Right forelimb (tissue), 1 donor: ENCODE results near the gene MBNL1.

ENCODE experiments used
- DNase-seq: peaks from one replicate; pipeline ENCODE4 v3.0.0-alpha.2; 2018

Gene MBNL1

DNA sequence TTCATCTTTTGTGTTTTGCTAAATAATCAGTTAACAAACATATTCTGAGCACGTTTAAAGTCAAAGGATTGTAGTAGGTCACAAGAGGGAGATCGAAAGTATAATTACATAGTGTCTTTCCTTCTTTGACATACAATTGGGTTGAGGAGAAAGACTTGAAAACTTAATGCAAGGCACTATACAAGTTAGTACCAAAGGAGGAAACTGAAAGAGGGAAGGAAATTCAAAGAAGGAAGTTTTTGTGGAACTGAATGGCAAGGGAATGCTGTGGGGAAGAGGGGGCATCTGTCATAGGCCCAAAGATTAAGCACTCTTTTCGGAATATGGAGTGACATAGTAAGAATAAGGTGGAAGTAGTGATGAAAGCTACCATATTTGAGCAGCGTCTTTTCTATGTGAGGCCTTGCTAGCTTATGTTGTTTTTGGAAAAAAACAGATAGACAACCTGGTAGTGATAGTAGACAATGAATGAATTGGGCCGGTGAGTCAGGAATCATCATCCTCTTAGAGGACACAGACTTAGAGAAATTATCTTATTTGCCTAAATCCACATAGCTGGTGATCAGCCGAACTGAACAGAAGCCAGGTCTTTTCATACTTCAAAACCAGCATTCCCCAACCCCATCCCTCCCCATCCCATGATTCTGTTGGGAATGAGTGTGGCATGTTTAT, 10.2 kb downstream of the MBNL1 start:
- no peak for DNase-seq

DNA sequence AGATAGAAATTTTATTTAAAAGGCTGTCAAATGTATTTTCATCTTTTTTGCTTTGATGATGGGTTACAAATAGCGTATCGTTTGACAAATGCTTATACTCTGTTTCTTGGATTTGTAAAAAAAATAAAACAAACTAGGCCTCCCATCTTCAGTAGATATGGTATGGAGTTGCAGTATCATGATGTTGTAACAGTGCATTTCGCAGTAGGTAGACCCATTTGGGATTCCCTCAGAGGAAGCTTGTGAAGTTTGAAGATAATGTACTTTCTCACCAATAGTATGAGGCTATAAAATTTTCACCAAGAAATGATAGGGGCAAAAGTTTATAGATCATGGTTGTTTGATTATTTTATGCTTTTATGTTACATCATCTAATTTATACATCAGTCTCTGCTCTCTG, 10.8 kb downstream of the MBNL1 start:
- no peak for DNase-seq

DNA sequence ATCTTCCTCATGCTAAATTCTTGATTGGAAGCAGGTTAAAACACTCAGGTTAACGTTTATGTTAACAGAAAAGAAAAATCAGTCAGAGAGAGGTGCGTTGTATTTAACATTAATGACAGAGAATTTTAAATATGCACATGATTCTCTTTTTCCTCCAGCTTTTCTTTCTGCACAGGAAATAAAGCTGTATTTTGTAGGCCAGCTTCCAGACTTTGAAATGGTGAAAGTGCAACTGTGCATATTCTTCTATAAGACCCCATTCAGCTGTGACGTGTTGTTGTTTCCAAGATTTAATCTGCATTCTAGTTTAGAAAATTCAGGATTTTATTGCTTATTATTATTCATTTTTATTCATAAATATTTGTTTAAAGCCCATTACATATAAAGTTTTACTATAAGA, 11.8 kb downstream of the MBNL1 start:
- no peak for DNase-seq

DNA sequence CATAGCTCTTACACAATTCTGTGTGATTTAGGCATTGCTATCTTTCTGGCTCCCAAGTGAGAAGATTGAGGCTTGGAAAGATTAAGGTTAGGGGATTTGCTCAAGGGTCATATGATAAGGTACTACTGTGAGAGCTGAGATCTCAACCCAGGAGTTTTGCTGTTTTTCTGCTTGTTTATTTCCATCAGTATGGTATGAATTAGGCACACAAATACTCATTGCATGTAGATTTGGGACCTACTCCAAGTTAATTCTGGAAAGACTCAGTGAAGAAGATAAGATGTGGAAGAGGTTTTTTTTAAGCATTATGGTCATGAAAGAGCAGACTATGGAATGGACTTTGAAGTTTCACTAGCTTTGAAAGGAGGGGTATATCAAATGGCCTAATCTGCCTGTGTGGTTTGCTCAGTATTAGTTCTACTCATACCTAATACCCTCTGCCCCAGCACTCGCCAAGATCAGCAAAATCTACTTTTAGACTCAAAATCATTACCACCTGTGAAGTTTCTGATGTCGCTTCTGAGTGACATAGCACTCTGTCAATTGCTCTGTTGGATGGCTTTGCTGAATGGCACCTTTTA, 12.5 kb downstream of the MBNL1 start:
- no peak for DNase-seq

DNA sequence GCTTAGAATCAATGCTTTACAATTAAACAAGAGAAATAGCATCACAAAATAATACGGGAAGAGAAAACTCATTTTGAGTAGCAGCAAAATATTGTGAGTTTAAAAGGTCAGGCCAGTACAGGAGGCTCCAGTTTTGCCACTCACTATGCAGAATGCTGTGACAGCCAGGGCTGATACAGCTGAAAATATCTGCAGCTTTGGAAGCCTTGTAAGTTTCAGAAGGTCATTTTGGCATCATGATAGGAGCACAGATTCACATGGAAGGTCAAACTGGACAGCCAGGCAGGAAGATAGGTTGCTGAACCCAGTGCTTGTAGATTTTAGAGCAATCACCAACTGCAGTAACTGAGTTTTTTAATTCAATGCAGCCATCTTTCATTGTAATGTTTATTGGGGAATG, 14.1 kb downstream of the MBNL1 start:
- DNase-seq: no peak

DNA sequence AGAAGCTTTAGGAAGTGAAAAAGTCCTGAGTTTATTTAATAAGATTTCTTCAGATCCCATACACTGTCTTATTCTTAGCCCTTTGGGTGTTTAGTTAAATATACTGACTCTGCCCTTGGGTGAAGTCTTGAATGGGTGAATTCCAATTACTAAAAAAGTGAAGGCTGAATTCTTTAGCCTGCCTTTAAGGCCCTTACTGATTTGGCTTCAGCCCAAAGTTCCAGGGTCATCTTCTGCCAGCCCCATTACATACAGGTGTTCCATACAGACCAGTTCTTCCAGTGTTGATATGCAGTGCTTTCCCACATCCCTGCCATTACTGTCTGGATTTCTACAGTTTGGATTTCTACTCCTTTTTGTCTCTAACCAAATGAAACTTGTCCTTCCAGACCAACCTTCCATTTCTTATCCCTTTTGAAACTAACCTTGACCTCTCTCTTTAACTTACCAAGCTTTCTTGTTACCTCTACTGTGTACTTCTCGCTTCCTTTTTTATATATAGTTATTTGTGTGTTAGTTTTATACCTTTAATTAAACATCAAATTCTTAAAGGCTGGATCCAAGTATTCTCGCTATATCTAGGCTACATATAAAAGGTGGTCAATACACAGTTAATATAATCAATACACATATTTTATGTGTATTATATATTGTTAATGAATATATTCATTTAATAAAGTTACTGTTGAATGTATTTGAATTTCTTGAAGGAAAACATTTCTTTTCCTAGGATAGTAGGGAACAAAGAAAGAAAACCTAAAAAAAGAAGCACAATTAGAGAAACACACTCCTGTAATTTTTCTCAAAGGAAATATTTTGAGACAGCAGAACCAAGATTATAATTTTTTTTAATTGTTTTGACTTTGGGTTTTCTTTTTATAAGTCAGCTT, 15.0 kb downstream of the MBNL1 start:
- DNase-seq: no peak

DNA sequence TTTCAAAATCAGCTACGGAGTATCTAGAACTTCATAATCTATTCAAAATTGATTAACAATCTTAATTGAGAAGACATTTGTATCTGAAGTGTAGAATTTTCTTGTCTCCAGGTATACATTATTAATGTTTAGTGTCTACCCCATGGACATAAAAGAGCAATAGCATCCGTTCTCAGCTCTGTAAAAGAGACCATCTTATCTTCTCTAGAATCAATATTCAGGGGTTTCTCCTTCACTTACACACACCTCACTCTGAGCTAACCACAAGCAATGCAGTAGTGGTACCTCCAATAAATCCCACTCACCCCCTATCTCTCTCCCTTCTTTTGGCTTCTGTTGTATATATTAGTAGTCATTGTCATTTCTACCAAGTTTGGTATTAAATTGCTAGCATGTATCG, 16.2 kb downstream of the MBNL1 start:
- no peak for DNase-seq

DNA sequence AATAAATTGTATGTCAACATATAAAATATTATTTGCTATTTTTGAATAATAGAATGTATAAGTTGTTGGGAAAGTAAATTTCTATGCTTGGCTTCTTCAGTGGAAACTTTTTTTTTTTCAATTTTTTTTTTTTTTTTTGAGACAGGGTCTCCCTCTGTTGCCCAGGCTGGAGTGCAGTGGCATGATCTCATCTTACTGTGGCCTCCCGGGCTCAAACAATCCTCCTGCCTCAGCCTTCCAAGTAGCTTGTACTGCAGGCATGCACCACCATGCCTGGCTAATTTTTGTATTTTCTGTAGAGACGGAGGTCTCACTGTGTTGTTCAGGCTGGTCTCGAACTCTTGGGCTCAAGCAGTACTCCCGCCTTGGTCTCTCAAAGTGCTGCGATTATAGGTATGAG, 16.8 kb downstream of the MBNL1 start:
- DNase-seq: no peak

DNA sequence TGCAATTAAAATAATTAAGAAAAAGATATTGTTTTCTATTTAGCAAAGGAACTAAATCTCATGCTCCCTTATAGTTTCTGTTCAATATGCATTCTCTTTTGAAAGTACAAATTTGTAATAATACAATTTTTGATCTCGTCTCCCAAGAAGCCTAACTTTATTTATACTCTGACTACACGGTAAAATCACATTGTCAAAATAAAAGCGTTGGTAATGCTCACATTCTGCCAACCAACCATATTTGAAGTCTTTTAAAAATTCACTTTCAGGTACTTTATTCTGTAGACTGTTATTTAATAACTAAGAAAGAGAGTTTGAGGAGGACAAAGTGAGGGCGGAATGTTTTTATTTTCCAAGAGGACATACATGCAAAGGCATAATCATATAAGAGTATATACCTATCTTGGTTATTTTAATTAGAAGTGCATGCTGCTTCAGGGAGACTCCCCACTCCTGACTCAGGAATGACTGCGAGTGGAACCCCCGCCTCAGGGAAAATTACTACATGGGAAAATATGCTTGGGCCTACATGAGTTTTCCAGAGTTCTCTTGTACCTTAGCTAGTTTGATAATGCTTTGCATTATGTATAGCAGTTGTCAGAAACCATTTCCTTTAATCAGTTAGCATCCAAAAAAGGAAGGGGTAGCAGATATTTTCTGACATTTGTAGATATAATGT, 19.3 kb downstream of the MBNL1 start:
- DNase-seq: no peak

DNA sequence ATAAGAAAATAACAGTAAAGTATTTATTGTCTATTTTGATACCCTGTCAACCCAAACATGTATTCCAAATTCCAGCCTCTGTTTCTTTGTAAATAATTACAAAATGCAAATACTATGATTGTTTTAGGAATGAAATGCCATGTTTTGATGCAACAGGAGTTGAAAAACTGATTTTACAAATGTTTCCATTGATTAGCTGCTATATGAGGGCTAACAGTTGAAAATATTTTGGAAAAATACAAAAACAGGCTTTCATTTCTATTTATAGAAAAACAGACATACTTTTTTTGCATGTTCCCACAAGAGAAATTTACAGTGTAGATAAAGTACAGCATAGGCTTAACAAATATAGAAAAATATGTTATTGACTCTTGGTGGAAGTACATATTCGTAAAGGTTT, 20.0 kb downstream of the MBNL1 start:
- DNase-seq: no peak

DNA sequence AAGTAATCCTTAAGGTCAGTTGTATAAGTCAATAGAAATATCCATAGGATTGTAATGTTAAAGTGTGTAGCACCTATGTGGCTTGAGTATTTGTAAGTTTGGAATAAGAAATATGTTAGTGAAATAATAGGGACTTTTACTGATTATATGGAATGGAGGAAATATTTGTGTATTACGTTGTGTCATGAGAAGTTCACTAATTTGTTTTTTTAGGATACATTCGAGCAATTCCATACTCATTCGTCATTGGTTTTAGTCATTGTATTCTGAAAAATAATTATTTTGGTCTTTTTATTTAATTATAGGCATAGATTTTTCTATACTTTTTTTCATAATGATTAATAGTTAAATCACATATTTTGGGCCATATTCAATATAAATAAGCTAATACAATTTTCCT, 21.0 kb downstream of the MBNL1 start:
- DNase-seq: no peak

DNA sequence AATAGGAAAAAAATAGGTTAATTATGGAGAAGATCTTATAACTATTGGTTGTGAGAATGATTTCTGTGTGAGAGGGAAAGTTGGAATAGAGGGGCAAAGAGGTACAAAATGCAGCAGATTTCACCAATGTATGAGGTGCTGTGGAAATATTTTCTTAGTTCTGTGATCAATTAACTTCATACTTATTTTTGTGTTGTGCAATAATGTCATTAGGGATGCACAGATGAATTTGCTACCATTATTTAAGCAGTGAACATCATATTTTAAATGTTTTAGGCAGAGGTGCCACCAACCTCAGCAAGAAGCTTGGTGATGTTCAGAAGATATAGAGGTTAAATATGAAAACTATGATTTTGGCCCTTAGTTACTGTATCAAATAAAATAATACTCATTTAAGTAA, 21.6 kb downstream of the MBNL1 start:
- DNase-seq: no peak

DNA sequence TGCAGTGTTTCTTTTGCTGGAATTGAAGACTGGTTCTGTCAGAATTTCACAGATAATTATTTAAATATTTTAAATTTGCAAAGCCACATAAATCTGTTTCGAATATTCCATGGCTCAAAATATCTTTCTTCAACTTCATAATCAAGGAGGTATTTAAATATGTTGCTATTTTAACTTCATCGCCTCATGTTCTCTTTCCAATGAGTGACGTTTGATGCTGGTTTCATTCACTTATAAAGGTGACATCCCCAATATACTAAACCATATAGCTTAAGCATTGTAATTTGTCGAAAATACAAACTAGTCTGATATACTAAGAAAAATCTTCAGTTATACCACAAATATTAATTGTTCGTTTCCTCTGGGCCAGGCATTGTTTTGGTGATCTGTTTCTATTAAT, 22.5 kb downstream of the MBNL1 start:
- no peak for DNase-seq

DNA sequence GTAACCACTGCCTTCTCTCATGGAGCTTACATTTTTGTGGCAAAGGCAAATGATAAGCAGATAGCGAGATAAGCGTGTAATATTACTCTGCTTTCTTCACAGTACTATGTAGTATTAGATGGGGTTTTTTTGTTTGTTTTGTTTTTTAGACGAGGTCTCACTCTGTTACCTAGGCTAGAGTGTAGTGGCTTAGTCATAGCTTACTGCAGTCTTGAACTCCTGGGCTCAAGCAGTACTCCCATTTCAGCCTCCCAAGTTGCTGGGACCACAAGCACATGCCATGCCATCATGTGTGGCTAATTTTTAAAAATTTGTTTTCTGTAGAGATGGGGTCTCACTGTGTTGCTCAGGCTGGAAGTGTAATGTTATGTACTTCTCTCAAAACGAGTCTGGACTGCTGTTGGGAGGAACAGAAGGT, 22.9 kb downstream of the MBNL1 start:
- DNase-seq: no peak

DNA sequence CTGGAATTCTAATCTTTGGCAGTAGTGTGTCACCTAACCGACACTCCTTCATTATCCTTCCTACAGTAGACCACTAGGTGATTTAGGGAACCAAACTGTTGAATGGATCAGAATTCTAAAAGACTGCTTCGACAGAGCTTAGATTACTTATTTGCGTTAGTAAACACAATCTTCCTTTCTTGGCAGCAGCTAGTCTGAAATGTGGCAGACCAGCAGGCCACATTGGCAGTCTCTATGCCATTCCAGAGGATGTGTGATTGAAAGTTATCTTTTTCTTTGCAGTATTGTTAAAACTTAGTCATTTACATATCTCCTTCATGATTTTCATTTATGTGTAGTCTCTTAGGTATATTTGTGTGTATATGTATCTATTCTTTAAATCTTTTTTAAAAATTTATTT, 23.6 kb downstream of the MBNL1 start:
- no peak for DNase-seq

DNA sequence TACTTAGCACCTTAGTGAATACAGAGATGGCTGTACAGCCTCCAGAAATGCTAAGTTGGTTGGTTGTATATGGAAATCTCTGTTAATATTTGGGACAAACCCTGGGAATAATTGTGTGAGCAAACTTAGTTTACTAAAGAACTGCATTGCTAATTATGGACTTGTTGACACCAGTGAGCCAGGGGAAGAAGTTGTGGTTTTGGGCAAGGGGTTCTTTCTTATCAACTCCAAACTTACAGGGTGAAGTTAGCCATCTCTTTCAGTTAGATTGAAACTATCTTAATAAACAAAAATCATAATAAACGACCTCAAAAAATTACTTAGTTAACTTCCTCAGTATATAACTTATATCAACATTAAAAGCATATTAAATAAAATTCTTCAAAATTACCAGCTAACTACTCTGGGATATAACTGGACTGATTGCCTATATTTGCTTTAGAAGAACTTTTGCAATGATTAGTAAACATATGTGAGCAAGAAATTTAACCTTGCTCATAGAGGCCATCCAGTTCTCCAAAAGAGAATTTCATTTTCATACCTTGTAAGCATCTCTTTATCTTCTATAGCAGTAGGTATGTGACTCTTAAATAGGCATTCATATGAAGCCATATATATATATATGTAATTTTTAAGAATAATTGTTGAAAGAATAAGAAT, 24.7 kb downstream of the MBNL1 start:
- no peak for DNase-seq

DNA sequence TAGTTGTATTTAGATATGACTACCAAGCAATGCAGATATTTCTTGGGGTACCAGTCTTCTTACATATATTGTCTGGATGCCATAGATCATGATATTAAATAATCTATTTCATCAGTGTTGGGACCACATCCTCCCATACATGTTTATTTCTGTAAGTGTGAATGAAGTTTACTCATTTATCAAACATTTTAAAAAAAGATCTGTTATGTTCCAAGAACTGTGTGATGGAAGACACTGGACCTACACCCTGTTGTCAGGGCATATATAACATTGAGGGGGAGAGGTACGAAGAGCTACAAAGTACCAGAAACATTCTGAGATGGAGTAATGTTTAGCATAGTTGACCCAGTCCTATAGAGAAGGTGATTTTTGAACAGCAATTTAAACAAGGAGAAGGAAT, 26.6 kb downstream of the MBNL1 start:
- DNase-seq: no peak

DNA sequence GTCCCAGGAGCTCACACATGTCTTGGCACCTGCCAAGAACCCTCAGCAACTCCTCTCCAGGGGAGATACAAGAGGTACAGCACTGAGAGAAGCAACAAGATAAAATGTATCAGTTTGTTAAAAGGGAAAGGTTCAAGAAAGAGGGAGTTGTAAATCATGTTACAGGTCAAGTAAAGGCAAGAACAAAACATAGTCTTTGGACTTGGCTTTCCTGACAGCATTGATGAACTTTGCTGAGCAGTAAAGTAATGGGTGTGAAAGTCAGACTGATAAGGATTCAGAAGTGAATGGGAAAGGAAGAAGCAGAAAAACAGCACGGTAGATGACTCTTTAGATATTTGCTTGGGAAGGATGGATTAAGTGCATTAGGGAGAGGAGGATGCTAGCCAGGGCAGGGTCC, 27.1 kb downstream of the MBNL1 start:
- DNase-seq: no peak

DNA sequence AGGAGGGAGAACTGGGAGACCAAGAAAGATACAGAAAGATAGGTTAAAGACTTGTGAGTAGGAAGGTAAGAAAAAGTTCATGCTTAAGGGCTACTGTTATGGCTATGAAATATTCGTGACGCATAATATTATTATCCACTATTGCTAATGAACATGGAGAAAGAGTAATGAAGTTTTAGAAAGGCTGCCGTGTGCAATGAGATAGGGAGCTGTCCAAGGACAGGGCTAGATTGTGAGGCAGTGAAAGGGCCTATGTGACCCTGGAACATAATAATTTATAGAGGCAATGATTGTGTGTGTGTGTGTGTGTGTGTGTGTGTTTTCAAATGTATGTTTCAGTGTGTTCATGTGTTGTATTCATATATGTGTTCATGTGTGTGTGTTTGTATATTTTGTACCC, 27.7 kb downstream of the MBNL1 start:
- no peak for DNase-seq

DNA sequence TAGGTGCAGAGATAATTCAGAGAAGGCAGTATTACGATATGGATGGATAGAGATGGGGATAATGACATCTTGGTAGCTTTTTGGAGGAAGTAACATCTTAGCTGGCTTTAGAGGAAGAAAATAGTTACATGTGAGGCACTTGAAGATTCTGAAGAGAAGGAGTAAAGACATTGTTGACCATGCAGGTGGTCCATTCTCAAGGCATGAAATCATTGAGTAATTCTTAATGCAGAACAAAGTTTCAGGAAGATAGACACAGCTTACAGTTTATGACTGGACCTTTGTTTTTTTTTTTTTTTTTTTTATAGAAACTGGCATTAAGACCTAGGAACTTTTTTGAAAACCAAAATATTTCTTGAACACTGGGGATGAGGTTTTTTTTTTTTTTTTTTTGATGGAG, 28.2 kb downstream of the MBNL1 start:
- no peak for DNase-seq

DNA sequence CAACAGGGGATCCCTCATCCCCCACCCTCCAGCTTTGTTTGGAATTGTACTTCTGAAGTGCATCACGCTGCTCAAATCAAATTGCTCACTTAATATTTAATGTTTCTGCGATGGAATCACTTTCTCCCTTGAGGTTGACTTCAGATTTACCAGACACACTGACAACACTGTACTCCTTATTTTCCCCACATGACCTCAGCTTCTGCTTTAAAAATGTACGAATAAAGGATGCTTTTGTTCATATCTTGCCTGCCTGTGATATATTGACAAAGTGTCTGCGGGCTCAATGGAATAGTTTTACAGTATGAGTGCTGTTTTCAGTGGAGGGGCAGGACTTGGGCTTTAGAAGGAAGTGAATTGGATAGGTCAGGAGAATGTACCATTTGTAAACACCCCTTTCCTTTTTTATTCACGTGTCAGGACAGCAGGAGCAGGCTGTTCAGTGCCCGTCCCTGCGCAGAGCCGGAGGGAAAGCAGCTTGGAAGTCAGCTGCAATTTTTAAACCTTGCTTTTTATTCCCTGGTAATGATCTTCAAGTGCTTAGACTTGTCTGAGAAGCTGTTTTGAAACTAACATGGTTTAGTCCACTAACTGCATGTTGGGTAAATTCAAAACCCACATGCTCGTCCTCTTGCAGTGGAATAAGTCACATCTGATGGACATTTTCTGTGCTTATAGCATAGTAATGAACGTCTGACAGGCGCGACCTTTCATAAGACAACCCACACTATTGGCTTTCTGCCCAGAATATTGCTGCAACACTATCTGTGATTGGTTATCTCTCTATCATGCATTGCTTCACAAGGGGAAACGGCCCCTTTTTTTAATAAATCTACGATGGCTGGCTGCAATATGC, 29.9 kb downstream of the MBNL1 start:
- DNase-seq: peak; percentile 82
